HG03575 (cell line): ENCODE measurements around the gene HES3.

ENCODE experiments used
- ATAC-seq: cut with Tn5 transposase; IDR thresholded peaks from one replicate; pipeline ENCODE4 v1.9.1; 2021; ENCODE audit not compliant: unreplicated experiment, insufficient number of reproducible peaks, low FRiP score; ENCODE audit errors: extremely low read depth

Gene HES3

DNA sequence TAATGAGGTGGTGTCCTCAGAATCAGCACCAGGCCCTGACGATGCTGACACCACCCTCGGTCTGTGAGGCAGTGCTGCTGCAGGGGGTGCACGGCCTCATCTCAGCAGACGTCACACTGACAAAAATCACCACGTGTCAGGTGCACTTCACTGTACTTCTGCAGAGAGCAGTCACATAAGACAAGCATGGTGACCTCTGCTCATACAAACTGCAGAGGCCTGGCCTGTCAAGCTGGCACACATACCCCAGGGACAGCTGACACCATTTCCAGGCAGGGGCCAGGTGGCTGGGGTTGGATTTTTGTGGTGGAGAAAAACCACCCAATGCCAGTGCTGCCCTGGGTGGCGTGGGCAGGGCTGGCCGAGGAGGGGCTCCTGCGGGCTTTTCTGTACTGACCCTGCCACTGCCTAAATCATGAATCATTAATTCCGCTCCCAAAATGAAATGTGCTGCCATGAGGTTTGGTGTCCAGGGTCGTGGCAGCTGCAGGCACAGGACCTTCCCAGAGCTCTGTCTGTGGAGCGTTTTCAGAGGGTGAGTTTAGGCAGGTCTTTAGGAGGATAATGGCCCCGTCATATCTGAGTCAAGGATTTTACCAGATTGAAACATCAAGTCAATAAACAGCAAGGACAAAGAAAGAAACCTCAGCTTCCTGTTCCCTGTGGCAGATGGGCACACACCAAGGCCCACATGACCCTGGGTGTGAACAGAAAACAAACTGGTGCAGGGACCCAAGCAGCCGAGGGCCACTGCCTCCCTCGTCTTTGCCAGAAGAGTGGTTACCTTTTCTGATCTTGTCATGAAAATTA is 50.3 kb downstream of the HES3 start:
- ATAC-seq = no peak

GRCh38 chr1:6294890-6295556 is 51.0 kb downstream of the HES3 start:
- no peak for ATAC-seq
